Endothelial cell of umbilical vein (primary cell): ENCODE data around the gene TDRD10.

Experiments used
- EZH2 ChIP-seq: IDR thresholded peaks from 2 replicates; pipeline ENCODE4 v1.6.1; 2012; ENCODE audit warnings: borderline replicate concordance, low read depth, mild to moderate bottlenecking, moderate library complexity, low read length, inconsistent platforms; ENCODE audit not compliant: severe bottlenecking
- POLR2A ChIP-seq: IDR thresholded peaks from 2 replicates; pipeline ENCODE4 v1.6.1; 2012; ENCODE audit warnings: low read depth, mild to moderate bottlenecking, control low read depth, low read length
- POLR2AphosphoS5 ChIP-seq: IDR thresholded peaks from 2 replicates; pipeline ENCODE4 v1.6.1; 2012; ENCODE audit warnings: low read depth, mild to moderate bottlenecking, control low read depth, low read length, moderate library complexity; ENCODE audit not compliant: insufficient read depth
- TF ChIP-seq, protein P1 (sequence below), 2 donors: IDR thresholded peaks; 1 replicate in 1 of 2; 2 replicates in 1 of 2; pipeline ENCODE4 v1.5.1; 2011; ENCODE audit warnings: low read length in 2 of 2, mild to moderate bottlenecking in 2 of 2, moderate library complexity in 2 of 2, control low read depth in 1 of 2, inconsistent platforms in 1 of 2, low read depth in 1 of 2; ENCODE audit not compliant: insufficient read depth in 1 of 2; ENCODE audit errors: extremely low read depth in 1 of 2
- TF ChIP-seq, protein P2 (sequence below): IDR thresholded peaks from 2 replicates; pipeline ENCODE4 v1.6.1; 2011; ENCODE audit not compliant: insufficient read depth, insufficient read length

DNA sequence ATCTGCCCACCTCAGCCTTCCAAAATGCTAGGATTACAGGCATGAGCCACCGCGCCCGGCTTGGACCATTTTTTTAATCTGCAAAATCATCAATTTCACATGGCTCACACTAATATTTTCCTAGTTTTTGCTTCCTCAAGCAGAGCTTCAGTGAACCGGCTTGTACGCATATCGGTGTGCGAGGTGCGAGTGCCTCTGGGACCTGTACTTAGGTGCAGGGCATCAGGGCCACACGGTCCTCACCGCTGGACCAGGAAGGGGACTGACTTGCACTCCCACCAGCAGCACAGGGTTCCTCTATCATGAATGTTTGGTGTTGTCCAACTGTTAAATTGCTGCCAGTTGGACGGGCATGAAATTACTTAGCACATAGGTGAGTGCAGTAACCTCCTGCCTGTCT lies 15.6 kb downstream of the TDRD10 start:
- TF ChIP-seq POLR2A: no peak
- TF ChIP-seq, protein P1, sequence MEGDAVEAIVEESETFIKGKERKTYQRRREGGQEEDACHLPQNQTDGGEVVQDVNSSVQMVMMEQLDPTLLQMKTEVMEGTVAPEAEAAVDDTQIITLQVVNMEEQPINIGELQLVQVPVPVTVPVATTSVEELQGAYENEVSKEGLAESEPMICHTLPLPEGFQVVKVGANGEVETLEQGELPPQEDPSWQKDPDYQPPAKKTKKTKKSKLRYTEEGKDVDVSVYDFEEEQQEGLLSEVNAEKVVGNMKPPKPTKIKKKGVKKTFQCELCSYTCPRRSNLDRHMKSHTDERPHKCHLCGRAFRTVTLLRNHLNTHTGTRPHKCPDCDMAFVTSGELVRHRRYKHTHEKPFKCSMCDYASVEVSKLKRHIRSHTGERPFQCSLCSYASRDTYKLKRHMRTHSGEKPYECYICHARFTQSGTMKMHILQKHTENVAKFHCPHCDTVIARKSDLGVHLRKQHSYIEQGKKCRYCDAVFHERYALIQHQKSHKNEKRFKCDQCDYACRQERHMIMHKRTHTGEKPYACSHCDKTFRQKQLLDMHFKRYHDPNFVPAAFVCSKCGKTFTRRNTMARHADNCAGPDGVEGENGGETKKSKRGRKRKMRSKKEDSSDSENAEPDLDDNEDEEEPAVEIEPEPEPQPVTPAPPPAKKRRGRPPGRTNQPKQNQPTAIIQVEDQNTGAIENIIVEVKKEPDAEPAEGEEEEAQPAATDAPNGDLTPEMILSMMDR (IDR thresholded peaks at IDR 0.05; ENCODE audit: extremely low read depth in 1 of 2, insufficient read depth in 1 of 2, low read depth in 1 of 2, low read length in 2 of 2): no peak
- TF ChIP-seq EZH2: no peak
- TF ChIP-seq, protein P2, sequence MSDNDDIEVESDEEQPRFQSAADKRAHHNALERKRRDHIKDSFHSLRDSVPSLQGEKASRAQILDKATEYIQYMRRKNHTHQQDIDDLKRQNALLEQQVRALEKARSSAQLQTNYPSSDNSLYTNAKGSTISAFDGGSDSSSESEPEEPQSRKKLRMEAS: no peak
- TF ChIP-seq POLR2AphosphoS5: no peak
